Retinal pigment epithelial cell (primary cell): Measurements from ENCODE around the gene SPTBN1.
"Not testable (repeated sequence)": the region's sequence is repeated elsewhere in the genome, so short reads cannot be mapped to it uniquely, and the experiment has no call there.

Experiments
- DNase-seq: peaks from one replicate; pipeline ENCODE4 v3.0.0-alpha.2; 2010; ENCODE audit warnings: low read depth
- H3K4me3 ChIP-seq: 2 replicates; pipeline ENCODE4 v1.5.1; 2011; ENCODE audit warnings: mild to moderate bottlenecking, low read length, control low read depth, moderate library complexity
- TF ChIP-seq, protein P1 (sequence below): conservative IDR thresholded peaks from 2 replicates; pipeline ENCODE4 v1.5.1; 2011; ENCODE audit warnings: low read depth, low read length, control low read depth, inconsistent platforms

Gene SPTBN1

DNA sequence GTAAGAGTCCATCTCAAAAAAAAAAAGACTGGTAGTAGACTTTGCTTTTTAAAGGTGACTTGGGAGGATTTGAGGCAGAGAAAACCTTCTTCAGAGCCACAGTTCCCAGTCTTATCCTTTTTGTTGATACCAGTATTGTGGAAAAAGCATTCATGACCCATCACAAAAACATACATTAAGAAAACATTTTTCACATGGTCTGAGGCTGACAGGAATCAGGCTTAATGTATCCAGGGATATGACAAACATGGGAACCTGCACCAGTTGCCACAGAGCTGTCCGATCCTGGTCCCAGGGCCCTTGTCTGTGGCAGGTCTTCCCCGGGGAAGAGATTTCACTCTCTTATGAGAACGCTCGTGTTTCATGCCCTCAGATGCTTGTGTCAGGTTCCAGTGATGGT, 21.8 kb downstream of the SPTBN1 start:
- H3K4me3 ChIP-seq = no peak overlapping the region
- TF ChIP-seq, protein P1, sequence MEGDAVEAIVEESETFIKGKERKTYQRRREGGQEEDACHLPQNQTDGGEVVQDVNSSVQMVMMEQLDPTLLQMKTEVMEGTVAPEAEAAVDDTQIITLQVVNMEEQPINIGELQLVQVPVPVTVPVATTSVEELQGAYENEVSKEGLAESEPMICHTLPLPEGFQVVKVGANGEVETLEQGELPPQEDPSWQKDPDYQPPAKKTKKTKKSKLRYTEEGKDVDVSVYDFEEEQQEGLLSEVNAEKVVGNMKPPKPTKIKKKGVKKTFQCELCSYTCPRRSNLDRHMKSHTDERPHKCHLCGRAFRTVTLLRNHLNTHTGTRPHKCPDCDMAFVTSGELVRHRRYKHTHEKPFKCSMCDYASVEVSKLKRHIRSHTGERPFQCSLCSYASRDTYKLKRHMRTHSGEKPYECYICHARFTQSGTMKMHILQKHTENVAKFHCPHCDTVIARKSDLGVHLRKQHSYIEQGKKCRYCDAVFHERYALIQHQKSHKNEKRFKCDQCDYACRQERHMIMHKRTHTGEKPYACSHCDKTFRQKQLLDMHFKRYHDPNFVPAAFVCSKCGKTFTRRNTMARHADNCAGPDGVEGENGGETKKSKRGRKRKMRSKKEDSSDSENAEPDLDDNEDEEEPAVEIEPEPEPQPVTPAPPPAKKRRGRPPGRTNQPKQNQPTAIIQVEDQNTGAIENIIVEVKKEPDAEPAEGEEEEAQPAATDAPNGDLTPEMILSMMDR = no peak
- no peak for DNase-seq

GRCh38 chr2:54478899-54479298, 22.8 kb downstream of the SPTBN1 start:
- no peak overlapping the region for H3K4me3 ChIP-seq
- no peak for DNase-seq
- TF ChIP-seq, protein P1 = no peak

DNA sequence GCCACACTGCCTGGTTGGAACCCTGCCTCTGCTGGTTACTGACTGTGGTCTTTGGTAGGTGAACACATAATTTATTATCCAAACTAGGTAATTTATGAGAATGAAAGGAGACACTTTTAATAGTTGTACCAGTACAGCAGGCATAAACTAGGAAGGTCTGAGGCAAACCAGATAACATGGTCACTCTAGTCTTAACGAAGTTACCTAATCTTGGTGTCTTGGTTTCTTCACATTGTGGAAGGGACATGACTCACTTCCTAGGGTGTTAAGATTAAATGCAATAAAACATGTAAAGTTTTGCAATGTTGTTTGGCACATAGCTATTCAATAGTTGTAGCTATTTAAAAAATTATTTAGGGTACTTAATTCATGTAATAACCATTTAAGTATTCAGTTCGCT, 23.3 kb downstream of the SPTBN1 start:
- no peak overlapping the region for H3K4me3 ChIP-seq
- no peak for DNase-seq
- TF ChIP-seq, protein P1 = no peak

DNA sequence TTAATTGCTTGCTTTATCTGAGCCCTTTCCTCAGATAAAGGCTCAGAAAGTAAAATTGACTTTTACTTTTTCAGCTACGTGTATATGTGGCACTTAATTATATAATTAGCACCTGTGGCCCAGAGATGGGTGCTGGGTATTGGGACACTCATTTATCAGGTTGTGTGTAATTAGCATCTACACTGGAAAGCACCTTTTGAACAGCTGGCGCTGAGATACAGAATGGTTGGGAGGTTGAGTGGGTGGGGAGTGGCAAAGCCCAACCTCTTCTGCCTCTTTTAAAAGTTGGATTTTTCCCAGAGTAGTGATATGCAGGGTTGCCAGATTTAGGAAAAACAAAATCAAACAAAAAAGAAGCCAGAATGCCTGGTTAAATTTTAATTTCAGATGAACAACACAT, 23.9 kb downstream of the SPTBN1 start:
- TF ChIP-seq, protein P1 = no peak
- no peak overlapping the region for H3K4me3 ChIP-seq
- DNase-seq = no peak

DNA sequence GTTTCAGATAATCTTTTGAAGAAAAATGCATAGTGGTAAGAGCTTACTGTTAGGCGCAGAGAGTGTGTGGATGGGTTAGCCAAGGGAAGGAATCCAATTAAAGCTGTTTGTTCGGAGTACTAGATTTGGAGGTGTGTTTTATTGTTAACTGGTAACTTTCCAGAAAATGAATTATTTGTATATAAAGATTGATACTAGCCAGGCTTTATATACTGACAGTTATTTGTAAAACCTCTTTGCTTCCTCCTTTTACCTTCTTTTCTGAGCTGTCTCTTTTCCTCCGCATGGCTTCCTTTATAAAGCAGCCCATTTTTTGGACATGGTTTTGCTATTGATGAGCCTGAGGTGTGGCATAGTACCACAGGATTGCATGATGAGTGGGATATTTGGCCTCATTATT, 25.6 kb downstream of the SPTBN1 start:
- TF ChIP-seq, protein P1 = no peak
- H3K4me3 ChIP-seq = no peak overlapping the region
- DNase-seq = no peak

GRCh38 chr2:54482715-54483114, 26.6 kb downstream of the SPTBN1 start:
- TF ChIP-seq, protein P1 = no peak
- H3K4me3 ChIP-seq = no peak overlapping the region
- peak; percentile 68 for DNase-seq

GRCh38 chr2:54483426-54483825, 27.3 kb downstream of the SPTBN1 start:
- TF ChIP-seq, protein P1 = no peak
- no peak overlapping the region for H3K4me3 ChIP-seq
- no peak for DNase-seq

DNA sequence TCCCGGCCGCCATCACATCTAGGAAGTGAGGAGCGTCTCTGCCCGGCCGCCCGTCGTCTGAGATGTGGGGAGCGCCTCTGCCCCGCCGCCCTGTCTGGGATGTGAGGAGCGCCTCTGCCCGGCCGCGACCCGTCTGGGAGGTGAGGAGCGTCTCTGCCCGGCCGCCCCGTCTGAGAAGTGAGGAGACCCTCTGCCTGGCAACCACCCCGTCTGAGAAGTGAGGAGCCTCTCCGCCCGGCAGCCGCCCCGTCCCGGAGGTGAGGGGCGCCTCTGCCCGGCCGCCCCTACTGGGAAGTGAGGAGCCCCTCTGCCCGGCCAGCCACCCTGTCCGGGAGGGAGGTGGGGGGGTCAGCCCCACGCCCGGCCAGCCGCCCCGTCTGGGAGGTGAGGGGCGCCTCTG, 29.6 kb downstream of the SPTBN1 start:
- not testable (repeated sequence) for DNase-seq, H3K4me3 ChIP-seq
